H1 (cell line): Measurements from ENCODE around the gene MDH1. TPM values are rescaled to one million over a fixed set of nuclear protein-coding genes. Genes with fewer than 3 reads are reported as not detected.

Experiments
- CTCF ChIA-PET: fragments of 300-600 bp; sonication (Branson Sonifier 250); formaldehyde crosslinking; loops from one replicate; lab custom pipeline; 2021; ENCODE audit not compliant: partially characterized antibody; lab: Charles Lee
- POLR2A ChIA-PET: fragments of 300-600 bp; sonication (Branson Sonifier 250); formaldehyde crosslinking; loops from one replicate; lab custom pipeline; 2021; ENCODE audit warnings: inconsistent platforms; ENCODE audit not compliant: partially characterized antibody; lab: Charles Lee
- DNase-seq, 2 experiments: peaks; one replicate each; pipeline versions ENCODE4 v3.0.0 to v3.0.0-alpha.2; 2010 to 2022; ENCODE audit warnings: low spot score in 2 of 2, low read depth in 1 of 2, mixed read lengths in 1 of 2
- FAIRE-seq: peaks from 2 replicates; lab custom pipeline; 2011; peaks lifted over from hg19 to GRCh38; lab: Jason Lieb, UNC
- H2AFZ ChIP-seq: 2 replicates; pipeline ENCODE4 v1.8.1; 2012; ENCODE audit warnings: low read length, inconsistent platforms
- H2AK5ac ChIP-seq: 2 replicates; pipeline ENCODE4 v1.6.1; 2013; ENCODE audit warnings: low read depth, low read length
- H2BK120ac ChIP-seq: replicated peaks from 2 replicates; pipeline ENCODE3; 2013; ENCODE audit warnings: low read depth, low read length, inconsistent platforms
- H2BK12ac ChIP-seq: 2 replicates; pipeline ENCODE4 v1.6.1; 2013; ENCODE audit warnings: low read depth, low read length
- H2BK15ac ChIP-seq: 2 replicates; pipeline ENCODE4 v1.6.1; 2013; ENCODE audit warnings: low read length
- H2BK20ac ChIP-seq: 2 replicates; pipeline ENCODE4 v1.6.1; 2013; ENCODE audit warnings: low read length
- H2BK5ac ChIP-seq: 2 replicates; pipeline ENCODE4 v1.6.1; 2013; ENCODE audit warnings: low read depth, low read length
- H3K14ac ChIP-seq: 2 replicates; pipeline ENCODE4 v1.6.1; 2013; ENCODE audit warnings: inconsistent platforms; ENCODE audit not compliant: insufficient read length
- H3K18ac ChIP-seq: 2 replicates; pipeline ENCODE4 v1.6.1; 2013; ENCODE audit warnings: low read length; ENCODE audit errors: extremely low read depth
- H3K23ac ChIP-seq: 2 replicates; pipeline ENCODE4 v1.6.1; 2013; ENCODE audit warnings: inconsistent platforms; ENCODE audit not compliant: insufficient read length
- H3K23me2 ChIP-seq: 2 replicates; pipeline ENCODE4 v1.6.1; 2013; ENCODE audit warnings: low read depth, low read length
- H3K27ac ChIP-seq: 2 replicates; pipeline ENCODE4 v1.6.1; 2011; ENCODE audit warnings: low read depth, low read length, inconsistent platforms
- H3K27me3 ChIP-seq, 4 experiments: replicated peaks in 1 of 4; 1 replicate in 1 of 4; 2 replicates in 3 of 4; pipeline versions ENCODE4 v1.6.1 to v1.8.1; 2011 to 2013; ENCODE audit warnings: low read length in 3 of 4, mild to moderate bottlenecking in 3 of 4, inconsistent platforms in 2 of 4, mixed read lengths in 2 of 4, moderate library complexity in 1 of 4; ENCODE audit not compliant: control insufficient read depth in 3 of 4, insufficient read depth in 3 of 4; ENCODE audit errors: extremely low read depth in 1 of 4
- H3K36me3 ChIP-seq, 4 experiments: 2 replicates each; pipeline versions ENCODE4 v1.6.1 to v1.8.1; 2011 to 2013; ENCODE audit warnings: mild to moderate bottlenecking in 4 of 4, low read length in 3 of 4, moderate library complexity in 2 of 4, control low read depth in 1 of 4, inconsistent platforms in 1 of 4; ENCODE audit not compliant: insufficient read depth in 4 of 4, control insufficient read depth in 2 of 4
- H3K4ac ChIP-seq: replicated peaks from 2 replicates; pipeline ENCODE3; 2013; ENCODE audit warnings: low read length, low read depth, mixed read lengths, inconsistent platforms; ENCODE audit not compliant: insufficient read length
- H3K4me1 ChIP-seq, 4 experiments: replicated peaks in 1 of 4; 1 replicate in 1 of 4; 2 replicates in 3 of 4; pipeline versions ENCODE4 v1.6.1 to v1.8.1; 2011 to 2013; ENCODE audit warnings: low read length in 3 of 4, inconsistent platforms in 2 of 4, mixed read lengths in 1 of 4; ENCODE audit not compliant: insufficient read depth in 4 of 4, control insufficient read depth in 3 of 4
- H3K4me2 ChIP-seq, 2 experiments: 2 replicates each; pipeline versions ENCODE4 v1.6.1 to v1.8.1; 2011 to 2013; ENCODE audit warnings: low read depth in 2 of 2, low read length in 2 of 2, control low read depth in 1 of 2, inconsistent platforms in 1 of 2, mild to moderate bottlenecking in 1 of 2; ENCODE audit not compliant: insufficient read depth in 1 of 2
- H3K4me3 ChIP-seq, 4 experiments: fragments of 200-600, 300-600 bp in 1 of 4; sonication (generic), shearing (Covaris generic), sonication (Bioruptor Twin) in 1 of 4; 2 replicates each; pipeline versions ENCODE4 v1.5.1 to v1.8.1; 2011 to 2016; ENCODE audit warnings: low read length in 4 of 4, low read depth in 3 of 4, control low read depth in 2 of 4, inconsistent platforms in 2 of 4, mild to moderate bottlenecking in 2 of 4, mixed read lengths in 1 of 4, moderate library complexity in 1 of 4; ENCODE audit not compliant: insufficient read depth in 2 of 4; ENCODE audit errors: extremely low read depth in 1 of 4
- H3K56ac ChIP-seq: replicated peaks from 2 replicates; pipeline ENCODE3; 2013; ENCODE audit warnings: low read depth, mild to moderate bottlenecking, mixed read lengths, low read length, inconsistent platforms; ENCODE audit not compliant: insufficient read length
- H3K79me1 ChIP-seq: 2 replicates; pipeline ENCODE4 v1.6.1; 2013; ENCODE audit warnings: low read depth, low read length, control low read depth
- H3K79me2 ChIP-seq, 2 experiments: 2 replicates each; pipeline versions ENCODE4 v1.6.1 to v1.8.1; 2012 to 2013; ENCODE audit warnings: low read length in 2 of 2, mild to moderate bottlenecking in 2 of 2, inconsistent platforms in 1 of 2; ENCODE audit not compliant: insufficient read depth in 2 of 2, control insufficient read depth in 1 of 2
- H3K9ac ChIP-seq, 4 experiments: replicated peaks in 1 of 4; 1 replicate in 1 of 4; 2 replicates in 3 of 4; pipeline versions ENCODE4 v1.6.1 to v1.8.1; 2011 to 2013; ENCODE audit warnings: low read depth in 3 of 4, low read length in 3 of 4, control low read depth in 2 of 4, mild to moderate bottlenecking in 2 of 4, moderate library complexity in 2 of 4, inconsistent platforms in 1 of 4; ENCODE audit errors: extremely low read depth in 1 of 4
- H3K9me3 ChIP-seq, 2 experiments: 2 replicates each; pipeline versions ENCODE4 v1.6.1 to v1.8.1; 2012 to 2013; ENCODE audit warnings: mild to moderate bottlenecking in 2 of 2, moderate library complexity in 2 of 2, control low read depth in 1 of 2, inconsistent platforms in 1 of 2, low read depth in 1 of 2, low read length in 1 of 2, mixed read lengths in 1 of 2; ENCODE audit not compliant: insufficient read depth in 2 of 2
- H4K20me1 ChIP-seq, 2 experiments: replicated peaks in 1 of 2; 2 replicates each; pipeline versions ENCODE3 to v1.8.1; 2011 to 2013; ENCODE audit warnings: inconsistent platforms in 2 of 2, low read length in 2 of 2, mild to moderate bottlenecking in 1 of 2; ENCODE audit not compliant: insufficient read depth in 2 of 2, control insufficient read depth in 1 of 2
- H4K5ac ChIP-seq: 2 replicates; pipeline ENCODE4 v1.6.1; 2013; ENCODE audit warnings: low read length, low read depth, mixed read lengths, inconsistent platforms; ENCODE audit not compliant: insufficient read length
- H4K8ac ChIP-seq: 2 replicates; pipeline ENCODE4 v1.8.0; 2013; ENCODE audit warnings: mild to moderate bottlenecking, moderate library complexity, low read length, inconsistent platforms; ENCODE audit not compliant: insufficient read depth; ENCODE audit errors: extremely low read depth
- H4K91ac ChIP-seq: replicated peaks from 2 replicates; pipeline ENCODE3; 2013; ENCODE audit warnings: low read length, mixed read lengths, inconsistent platforms; ENCODE audit not compliant: insufficient read length
- ASH2L ChIP-seq: fragments of 200-600, 300-600 bp; sonication (generic); IDR thresholded peaks from one replicate; pipeline ENCODE4 v1.7.1; 2017; ENCODE audit warnings: low read length
- EP300 ChIP-seq, 2 experiments: IDR thresholded peaks; 1 replicate in 1 of 2; 2 replicates in 1 of 2; pipeline ENCODE4 v1.6.1; 2011 to 2012; ENCODE audit warnings: low read depth in 2 of 2, low read length in 2 of 2, mild to moderate bottlenecking in 2 of 2, borderline replicate concordance in 1 of 2, inconsistent platforms in 1 of 2, moderate library complexity in 1 of 2
- KDM5A ChIP-seq: fragments of 200-600 bp; IDR thresholded peaks from 2 replicates; pipeline ENCODE4 v1.7.1; 2012; ENCODE audit warnings: mild to moderate bottlenecking, low read length, inconsistent platforms, mixed read lengths
- NANOG ChIP-seq: IDR thresholded peaks from 2 replicates; pipeline ENCODE4 v1.6.1; 2011; ENCODE audit warnings: low read length, low read depth, mild to moderate bottlenecking, inconsistent platforms; ENCODE audit not compliant: insufficient read depth, poor library complexity, severe bottlenecking
- PHF8 ChIP-seq: fragments of 200-600 bp; sonication (generic); conservative IDR thresholded peaks from 2 replicates; pipeline ENCODE4 v1.7.1; 2012; ENCODE audit warnings: low read depth, mild to moderate bottlenecking, inconsistent platforms, low read length, moderate library complexity
- RAD21 ChIP-seq, 2 experiments: IDR thresholded peaks in 1 of 2; conservative IDR thresholded peaks in 1 of 2; 2 replicates each; pipeline ENCODE4 v1.6.1; 2011; ENCODE audit warnings: low read depth in 2 of 2, low read length in 2 of 2, improper control_type of control experiment in 1 of 2, inconsistent platforms in 1 of 2, mild to moderate bottlenecking in 1 of 2, moderate library complexity in 1 of 2
- SIN3A ChIP-seq, 2 experiments: IDR thresholded peaks in 1 of 2; conservative IDR thresholded peaks in 1 of 2; 2 replicates each; pipeline ENCODE4 v1.6.1; 2011 to 2012; ENCODE audit warnings: low read length in 2 of 2, improper control_type of control experiment in 1 of 2, low read depth in 1 of 2, mild to moderate bottlenecking in 1 of 2
- SIX5 ChIP-seq: IDR thresholded peaks from 2 replicates; pipeline ENCODE4 v1.6.1; 2011; ENCODE audit warnings: mild to moderate bottlenecking, low read depth, low read length
- TAF7 ChIP-seq: optimal IDR thresholded peaks from 2 replicates; pipeline ENCODE3; 2011; ENCODE audit warnings: low read depth, mild to moderate bottlenecking, inconsistent platforms, low read length, moderate library complexity, borderline replicate concordance
- WGBS, 2 experiments: shearing (Covaris generic) in 1 of 2; methylation state at CpG; one replicate each; pipeline versions ENCODE4 v1.1.6 to v1.1.7; 2013 to 2015; ENCODE audit warnings: low lambda C conversion rate in 2 of 2, mixed read lengths in 2 of 2, inconsistent platforms in 1 of 2, low coverage in 1 of 2, missing lambda C conversion rate in 1 of 2; ENCODE audit not compliant: insufficient replicate concordance in 2 of 2, insufficient coverage in 1 of 2, insufficient read length in 1 of 2; ENCODE audit errors: extremely low coverage in 1 of 2, missing lambda C conversion rate in 1 of 2; 5-methylcytosine and 5-hydroxymethylcytosine counted together
- polyA plus RNA-seq, 7 experiments: library from polyadenylated mRNA; depleted of rRNA in 3 of 7; stranded (reverse) in 5 of 7; unstranded in 2 of 7; fragments of >200 nt in 5 of 7; fragments of 200-250 nt in 2 of 7; gene quantifications; 1 replicate in 5 of 7; 2 replicates in 1 of 7; 4 replicates in 1 of 7; pipeline versions ENCODE4 v1.2.1 to v1.2.3, GENCODE V29; 2011 to 2013; ENCODE audit warnings: missing spikeins in 2 of 7, mixed read lengths in 2 of 7
- total RNA-seq: library from RNA; stranded (reverse); fragmentation: NEBNext Ultra II Directional; extraction: Animal tissue kit (Norgen Biotek cat#: 25700); gene quantifications from 2 replicates; pipeline ENCODE4 v1.2.1, GENCODE V29; 2021

Gene MDH1
- total and polyA plus RNA-seq, 2 of the 8 experiments (the other 6 are each of a cell fraction or from before 2014, with no cell fraction given), result 353 to 376 TPM

GRCh38 chr2:63589148-63589958 lies 590 bp downstream of the MDH1 start:
- ChIA-PET CTCF (interaction anchor here (0.7 to 1.7 kb wide), 3 partner anchors 23 to 110 kb away, joined by 3 to 4 read pairs (median 3); no protein-coding TSS in a partner anchor), POLR2A (interaction anchor here (0.7 to 5.1 kb wide), 28 partner anchors 8 to 523 kb away, joined by 3 to 45 read pairs (median 4); partner anchors contain the start of gene UGP2)
- Histone ChIP-seq H2BK5ac (peak overlapping the region; percentile 32; the same call in 1 of the 2 replicates), H4K8ac (peak overlapping the region; percentile 85; the same call in 1 of the 2 replicates), H3K79me2 (peaks cover 5 to 92% of the 10 kb centered on the region in 2 experiments; a peak in 3 of 4 replicates), H3K4me1 (peaks cover 2 to 8% (median 6%) of the 10 kb centered on the region in 4 experiments; a peak in 5 of 7 replicates), H3K9ac (peak overlapping the region; percentile 86 to 90 (median 88)), H3K27ac (peak overlapping the region; percentile 80), H2BK20ac (no peak overlapping the region), H3K23ac (no peak overlapping the region), H4K91ac (no peak overlapping the region), H3K14ac (no peak overlapping the region), H3K23me2 (peaks cover 3% of the 10 kb centered on the region), H3K56ac (peak overlapping the region; percentile 85), H3K9me3 (no peaks in the 10 kb centered on the region), H3K27me3 (no peaks in the 10 kb centered on the region), H4K20me1 (peaks cover 0 to 6% of the 10 kb centered on the region in 2 experiments), H3K4me3 (peak overlapping the region; percentile 87 to 98 (median 94)), H3K4ac (no peak overlapping the region), H2AK5ac (no peak overlapping the region), H2BK120ac (no peak overlapping the region), H4K5ac (peak overlapping the region; percentile 69), H2BK15ac (0 out of 2 replicates have a peak overlapping the region, but pooled peaks have one; percentile 20), H2AFZ (no peak overlapping the region), H3K36me3 (peaks cover 0 to 28% (median 3%) of the 10 kb centered on the region in 4 experiments; a peak in 4 of 8 replicates), H3K4me2 (peak overlapping the region; percentile 72 to 75), H3K18ac (peak overlapping the region; percentile 91; the same call in 1 of the 2 replicates), H3K79me1 (peaks cover 4% of the 10 kb centered on the region; the same call in 1 of the 2 replicates), H2BK12ac (0 out of 2 replicates have a peak overlapping the region, but pooled peaks have one; percentile 6)
- no peak for FAIRE-seq
- DNase-seq, result no peak
- WGBS, 2 experiments, result 5% methylated on average over 26 of the region's 26 CpGs; no CpG with 5 or more reads in 1 of the 2 experiments
- TF ChIP-seq SIX5, result 0 out of 2 replicates have a peak, but pooled peaks have one; percentile 0
- peak; percentile 12 to 14; a peak in 1 of 4 replicates for TF ChIP-seq RAD21 (IDR thresholded peaks at IDR 0.05 in 1 of 2, conservative IDR thresholded peaks at IDR 0.05 in 1 of 2; ENCODE audit: low read depth in 2 of 2, low read length in 2 of 2)
- TF ChIP-seq ASH2L, result peak; percentile 79
- no peak for TF ChIP-seq KDM5A
- peak; percentile 25 for TF ChIP-seq TAF7
- TF ChIP-seq PHF8, result no peak
- TF ChIP-seq NANOG, result no peak
- TF ChIP-seq SIN3A (conservative IDR thresholded peaks at IDR 0.05 in 1 of 2, IDR thresholded peaks at IDR 0.05 in 1 of 2; ENCODE audit: low read depth in 1 of 2, low read length in 2 of 2), result peak; percentile 37 to 57; a peak in 1 of 4 replicates
- no peak for TF ChIP-seq EP300 (IDR thresholded peaks at IDR 0.05; ENCODE audit: borderline replicate concordance in 1 of 2, low read depth in 2 of 2, low read length in 2 of 2)
